Measurements from ENCODE around the gene MED27. TPM values are rescaled to one million over a fixed set of nuclear protein-coding genes. Genes with fewer than 3 reads are reported as not detected.

MED27 gene
- total and polyA plus RNA-seq, 2 of the 4 experiments (the other 2 are of a cell fraction): 50.2 to 63.4 TPM

DNA sequence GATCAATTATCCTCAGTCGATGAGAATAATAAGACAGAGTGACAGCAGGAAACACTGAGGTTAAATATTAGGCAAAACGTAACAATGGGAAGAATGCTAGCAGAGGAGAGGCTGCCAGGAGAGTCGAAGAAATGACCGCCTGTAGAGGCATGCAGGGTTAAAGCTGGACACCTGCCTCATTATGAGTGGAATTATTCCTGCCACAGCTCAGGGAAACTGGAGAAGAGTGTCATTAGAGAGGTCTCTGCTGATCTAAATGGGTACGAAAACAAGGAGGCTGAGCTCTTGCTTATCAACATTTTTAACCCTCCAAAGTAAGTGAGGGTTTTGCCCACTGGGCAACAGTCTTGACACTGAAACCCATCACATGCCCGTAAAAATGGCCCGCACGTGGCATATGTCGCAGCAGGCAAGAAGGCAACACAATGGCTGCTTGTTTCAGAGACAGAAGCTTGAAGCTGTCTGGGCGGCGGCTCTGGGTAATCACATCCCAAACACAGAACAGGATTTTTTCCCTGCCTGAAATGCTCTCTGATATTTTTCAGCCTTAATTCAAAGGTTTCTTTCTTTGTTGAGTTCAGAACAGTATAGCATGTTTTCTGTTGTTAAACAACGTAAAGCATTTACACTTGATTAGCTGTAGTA lies 118.7 kb downstream of the MED27 start:
- POLR2A ChIA-PET (ENCODE audit: unreplicated experiment): no interaction called here
- no peak for ATAC-seq (ENCODE audit: low read depth)

More for the DNA sequence above, 118.7 kb downstream of the MED27 start:
- Histone ChIP-seq H3K18ac (ENCODE audit: low read depth, low read length) (no peak overlapping the region), H2BK15ac (ENCODE audit: low read depth, low read length) (no peak overlapping the region), H4K91ac (ENCODE audit: insufficient read depth, low read depth, low read length) (no peak overlapping the region), H3K36me3 (ENCODE audit: control insufficient read depth, insufficient read depth, low read length) (no peaks in the 10 kb centered on the region), H2BK120ac (ENCODE audit: low read depth, low read length) (no peak overlapping the region), H2AFZ (replicated peaks; ENCODE audit: low read length, poor library complexity) (no peak overlapping the region), H3K56ac (ENCODE audit: extremely low read depth, insufficient read depth, low read length) (no peak overlapping the region), H3K9me1 (ENCODE audit: insufficient read depth, low read length) (peaks cover 10% of the 10 kb centered on the region), H2AK5ac (ENCODE audit: low read depth, low read length) (no peak overlapping the region), H2BK20ac (ENCODE audit: low read depth, low read length) (no peak overlapping the region), H3K14ac (replicated peaks; ENCODE audit: low read depth, low read length) (no peak overlapping the region), H3K4ac (ENCODE audit: low read depth, low read length) (no peak overlapping the region), H3K4me3 (ENCODE audit: insufficient read depth, low read depth, low read length) (no peak overlapping the region), H3K27ac (ENCODE audit: insufficient read depth, low read length) (no peak overlapping the region), H2BK5ac (ENCODE audit: low read depth, low read length, poor library complexity, severe bottlenecking) (no peak overlapping the region), H3K9me3 (ENCODE audit: control insufficient read depth, insufficient read depth, low read length) (no peaks in the 10 kb centered on the region), H3K23ac (ENCODE audit: low read depth, low read length) (no peak overlapping the region), H3K79me1 (ENCODE audit: low read depth in 1 of 2, low read length in 2 of 2) (peaks cover 6 to 28% of the 10 kb centered on the region in 2 experiments; a peak in 3 of 4 replicates), H3K27me3 (ENCODE audit: control insufficient read depth, insufficient read depth, low read length) (no peaks in the 10 kb centered on the region), H4K20me1 (ENCODE audit: insufficient read depth, low read length) (peaks cover 11% of the 10 kb centered on the region; the same call in 1 of the 2 replicates), H3K4me1 (ENCODE audit: control insufficient read depth, insufficient read depth, low read length) (peaks cover 2% of the 10 kb centered on the region; the same call in 1 of the 2 replicates), H4K5ac (ENCODE audit: low read depth, low read length) (no peak overlapping the region), H3K4me2 (ENCODE audit: low read depth, low read length) (no peak overlapping the region), H4K8ac (ENCODE audit: low read depth in 2 of 2, low read length in 2 of 2) (no peak overlapping the region), H2AK9ac (replicated peaks; ENCODE audit: low read depth, low read length, poor library complexity) (no peak overlapping the region), H3K9ac (ENCODE audit: low read depth, low read length) (no peak overlapping the region)
- BruUV-seq (replicated peaks): no TSS peak
- CTCF ChIA-PET: no interaction called here
- TF ChIP-seq FOS (IDR thresholded peaks at IDR 0.05; ENCODE audit: low read depth, low read length) (no peak), CHD1 (IDR thresholded peaks at IDR 0.05; ENCODE audit: low read depth, low read length) (no peak), CEBPB (IDR thresholded peaks at IDR 0.05; ENCODE audit: low read depth, low read length) (no peak)
- TF ChIP-seq, protein P1, sequence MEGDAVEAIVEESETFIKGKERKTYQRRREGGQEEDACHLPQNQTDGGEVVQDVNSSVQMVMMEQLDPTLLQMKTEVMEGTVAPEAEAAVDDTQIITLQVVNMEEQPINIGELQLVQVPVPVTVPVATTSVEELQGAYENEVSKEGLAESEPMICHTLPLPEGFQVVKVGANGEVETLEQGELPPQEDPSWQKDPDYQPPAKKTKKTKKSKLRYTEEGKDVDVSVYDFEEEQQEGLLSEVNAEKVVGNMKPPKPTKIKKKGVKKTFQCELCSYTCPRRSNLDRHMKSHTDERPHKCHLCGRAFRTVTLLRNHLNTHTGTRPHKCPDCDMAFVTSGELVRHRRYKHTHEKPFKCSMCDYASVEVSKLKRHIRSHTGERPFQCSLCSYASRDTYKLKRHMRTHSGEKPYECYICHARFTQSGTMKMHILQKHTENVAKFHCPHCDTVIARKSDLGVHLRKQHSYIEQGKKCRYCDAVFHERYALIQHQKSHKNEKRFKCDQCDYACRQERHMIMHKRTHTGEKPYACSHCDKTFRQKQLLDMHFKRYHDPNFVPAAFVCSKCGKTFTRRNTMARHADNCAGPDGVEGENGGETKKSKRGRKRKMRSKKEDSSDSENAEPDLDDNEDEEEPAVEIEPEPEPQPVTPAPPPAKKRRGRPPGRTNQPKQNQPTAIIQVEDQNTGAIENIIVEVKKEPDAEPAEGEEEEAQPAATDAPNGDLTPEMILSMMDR (conservative IDR thresholded peaks at IDR 0.05; ENCODE audit: low read depth, low read length): no peak
- intact Hi-C loops (cut with micrococcal nuclease): no loop called here
- no peak for DNase-seq
- in situ Hi-C loops (cut with MboI; ENCODE audit: low sequenced_read_pairs): no loop called here
- WGBS, 2 experiments (ENCODE audit: extremely low coverage in 2 of 2, insufficient read length in 1 of 2): 79% methylated on average over 4 of the region's 12 CpGs; no CpG with 5 or more reads in 1 of the 2 experiments
- dilution Hi-C loops (cut with HindIII; ENCODE audit: low sequenced_read_pairs, unreplicated experiment): no loop called here
